ENCODE results near the gene CCDC171.

Gene CCDC171

GRCh38 chr9:15867988-15868387 is 315.1 kb downstream of the CCDC171 start:
- TF ChIP-seq NFIC (IDR thresholded peaks at IDR 0.05): no peak
- no peak for TF ChIP-seq RAD21 (IDR thresholded peaks at IDR 0.05; ENCODE audit: low read depth)
- TF ChIP-seq FOXM1 (IDR thresholded peaks at IDR 0.05; ENCODE audit: borderline replicate concordance, low read depth): no peak
- TF ChIP-seq YY1 (IDR thresholded peaks at IDR 0.05; ENCODE audit: low read depth): no peak
- no peak for TF ChIP-seq CREB1 (IDR thresholded peaks at IDR 0.05; ENCODE audit: low read depth)
- TF ChIP-seq EP300 (IDR thresholded peaks at IDR 0.05; ENCODE audit: borderline replicate concordance): no peak
- TF ChIP-seq TAF1 (IDR thresholded peaks at IDR 0.05; ENCODE audit: low read depth): no peak
- TF ChIP-seq MAX (IDR thresholded peaks at IDR 0.05): no peak
- no peak for TF ChIP-seq TCF12 (IDR thresholded peaks at IDR 0.05; ENCODE audit: low read depth)
- TF ChIP-seq ZBTB7A (IDR thresholded peaks at IDR 0.05; ENCODE audit: low read depth): no peak
- TF ChIP-seq EGR1 (IDR thresholded peaks at IDR 0.05): no peak
- no peak for TF ChIP-seq REST (IDR thresholded peaks at IDR 0.05; ENCODE audit: low read depth)
- no peak for TF ChIP-seq TEAD4 (IDR thresholded peaks at IDR 0.05)
- no peak for TF ChIP-seq CEBPB (IDR thresholded peaks at IDR 0.05)
- no peak for TF ChIP-seq USF1 (IDR thresholded peaks at IDR 0.05)

GRCh38 chr9:15873573-15874177 is 320.8 kb downstream of the CCDC171 start:
- TF ChIP-seq RAD21 (IDR thresholded peaks at IDR 0.05; ENCODE audit: low read depth) (peak; percentile 87), EGR1 (IDR thresholded peaks at IDR 0.05) (no peak), EP300 (IDR thresholded peaks at IDR 0.05; ENCODE audit: borderline replicate concordance) (no peak), CREB1 (IDR thresholded peaks at IDR 0.05; ENCODE audit: low read depth) (no peak)

- TF ChIP-seq ZBTB7A (IDR thresholded peaks at IDR 0.05; ENCODE audit: low read depth) (no peak), TCF12 (IDR thresholded peaks at IDR 0.05; ENCODE audit: low read depth) (no peak), EGR1 (IDR thresholded peaks at IDR 0.05) (no peak), CEBPB (IDR thresholded peaks at IDR 0.05) (no peak), MAX (IDR thresholded peaks at IDR 0.05) (no peak), YY1 (IDR thresholded peaks at IDR 0.05; ENCODE audit: low read depth) (no peak), FOXM1 (IDR thresholded peaks at IDR 0.05; ENCODE audit: borderline replicate concordance, low read depth) (no peak), RAD21 (IDR thresholded peaks at IDR 0.05; ENCODE audit: low read depth) (no peak), EP300 (IDR thresholded peaks at IDR 0.05; ENCODE audit: borderline replicate concordance) (no peak), CREB1 (IDR thresholded peaks at IDR 0.05; ENCODE audit: low read depth) (no peak), NFIC (IDR thresholded peaks at IDR 0.05) (no peak), REST (IDR thresholded peaks at IDR 0.05; ENCODE audit: low read depth) (no peak), TEAD4 (IDR thresholded peaks at IDR 0.05) (no peak)
These were observed 329.5 kb downstream of the CCDC171 start for GRCh38 chr9:15882328-15882727.

- TF ChIP-seq TAF1 (IDR thresholded peaks at IDR 0.05; ENCODE audit: low read depth) (no peak), ZBTB7A (IDR thresholded peaks at IDR 0.05; ENCODE audit: low read depth) (no peak), MAX (IDR thresholded peaks at IDR 0.05) (no peak), REST (IDR thresholded peaks at IDR 0.05; ENCODE audit: low read depth) (no peak), TCF12 (IDR thresholded peaks at IDR 0.05; ENCODE audit: low read depth) (no peak), FOXM1 (IDR thresholded peaks at IDR 0.05; ENCODE audit: borderline replicate concordance, low read depth) (no peak), NFIC (IDR thresholded peaks at IDR 0.05) (no peak), CEBPB (IDR thresholded peaks at IDR 0.05) (no peak), EP300 (IDR thresholded peaks at IDR 0.05; ENCODE audit: borderline replicate concordance) (no peak), CREB1 (IDR thresholded peaks at IDR 0.05; ENCODE audit: low read depth) (no peak), USF1 (IDR thresholded peaks at IDR 0.05) (no peak), YY1 (IDR thresholded peaks at IDR 0.05; ENCODE audit: low read depth) (no peak), RAD21 (IDR thresholded peaks at IDR 0.05; ENCODE audit: low read depth) (no peak), EGR1 (IDR thresholded peaks at IDR 0.05) (no peak), TEAD4 (IDR thresholded peaks at IDR 0.05) (no peak)
These were observed 330.0 kb downstream of the CCDC171 start for GRCh38 chr9:15882883-15883282.
